KMS-11 (cell line): ENCODE results near the gene TPO.

ENCODE experiments used
- H2AFZ ChIP-seq: fragments of 200-600 bp; sonication (generic); 2 replicates; pipeline ENCODE4 v1.6.1; 2016; ENCODE audit warnings: antibody characterized with exemption, mixed run types, low read depth
- H3K27ac ChIP-seq: fragments of 200-600 bp; sonication (generic); 2 replicates; pipeline ENCODE4 v1.6.1; 2016; ENCODE audit warnings: mild to moderate bottlenecking, mixed run types
- H3K27me3 ChIP-seq: fragments of 200-600 bp; sonication (generic); 2 replicates; pipeline ENCODE4 v1.6.1; 2017; ENCODE audit warnings: mild to moderate bottlenecking, low read depth, mixed run types, moderate library complexity; ENCODE audit not compliant: insufficient read depth
- H3K36me3 ChIP-seq: fragments of 200-600 bp; sonication (generic); 2 replicates; pipeline ENCODE4 v1.6.1; 2017; ENCODE audit warnings: mild to moderate bottlenecking, mixed run types; ENCODE audit not compliant: insufficient read depth
- H3K4me1 ChIP-seq: fragments of 200-600 bp; sonication (generic); 2 replicates; pipeline ENCODE4 v1.6.1; 2016; ENCODE audit warnings: mild to moderate bottlenecking, low read depth, mixed run types; ENCODE audit not compliant: poor library complexity, severe bottlenecking
- H3K4me2 ChIP-seq: fragments of 200-600 bp; sonication (generic); 2 replicates; pipeline ENCODE4 v1.7.0; 2016; ENCODE audit warnings: mild to moderate bottlenecking, mixed run types
- H3K4me3 ChIP-seq: fragments of 200-600 bp; sonication (generic); IDR thresholded peaks from 2 replicates; pipeline ENCODE4 v1.6.1; 2017; ENCODE audit warnings: low read depth, low read length, mixed read lengths; ENCODE audit not compliant: insufficient read depth
- H3K79me2 ChIP-seq: fragments of 200-600 bp; sonication (generic); 2 replicates; pipeline ENCODE4 v1.6.1; 2016; ENCODE audit warnings: low read depth, mixed run types; ENCODE audit not compliant: insufficient read depth
- H3K9ac ChIP-seq: fragments of 200-600 bp; sonication (generic); 2 replicates; pipeline ENCODE4 v1.6.1; 2016; ENCODE audit warnings: mild to moderate bottlenecking, mixed run types
- H4K20me1 ChIP-seq: fragments of 200-600 bp; sonication (generic); 2 replicates; pipeline ENCODE4 v1.6.1; 2016; ENCODE audit warnings: mild to moderate bottlenecking, mixed run types; ENCODE audit not compliant: insufficient read depth
- TF ChIP-seq, protein P1 (sequence below): fragments of 200-600 bp; sonication (generic); conservative IDR thresholded peaks from 2 replicates; pipeline ENCODE4 v1.6.1; 2017; ENCODE audit warnings: low read depth, mild to moderate bottlenecking, antibody characterized with exemption, low read length, moderate library complexity, mixed read lengths

Gene TPO

DNA sequence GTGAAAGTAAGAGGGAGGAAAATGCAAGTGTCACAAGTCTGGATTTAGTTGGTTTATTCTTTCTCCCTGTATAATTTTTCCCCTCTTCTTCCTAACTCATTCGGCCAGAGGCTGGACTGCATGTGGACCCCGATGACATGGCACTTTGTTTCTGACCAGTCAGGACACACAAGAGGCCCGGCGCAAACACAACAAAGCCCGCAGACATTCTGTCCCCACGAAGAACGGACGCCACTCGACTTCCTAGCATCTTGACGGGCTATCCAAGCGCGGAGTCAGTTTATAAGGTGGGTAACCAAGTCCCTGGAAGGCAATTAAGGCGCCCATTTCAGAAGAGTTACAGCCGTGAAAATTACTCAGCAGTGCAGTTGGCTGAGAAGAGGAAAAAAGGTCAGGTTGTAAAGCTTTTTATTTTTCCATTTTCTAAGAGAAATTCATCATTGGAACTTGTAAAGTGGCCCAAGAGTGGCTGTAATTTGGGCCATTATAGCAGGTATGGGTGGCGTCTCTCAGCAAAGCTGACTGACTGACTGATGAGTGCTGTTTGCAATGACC, at the start of gene TPO:
TPO (plus strand) TSS at position 308 of the 555 bp plus-strand sequence. CDS start 946 bp downstream, outside the sequence.
- Histone ChIP-seq H2AFZ (no peak within 1 kb of the TSS), H3K27ac (no peak within 1 kb of the TSS), H3K4me1 (no peaks in the 10 kb centered on the region), H3K27me3 (no peaks in the 10 kb centered on the region), H3K79me2 (no peaks in the 10 kb centered on the region), H3K36me3 (no peaks in the 10 kb centered on the region), H4K20me1 (no peaks in the 10 kb centered on the region), H3K9ac (no peak within 1 kb of the TSS), H3K4me2 (no peak within 1 kb of the TSS), H3K4me3 (no peak within 1 kb of the TSS)
- TF ChIP-seq, protein P1, sequence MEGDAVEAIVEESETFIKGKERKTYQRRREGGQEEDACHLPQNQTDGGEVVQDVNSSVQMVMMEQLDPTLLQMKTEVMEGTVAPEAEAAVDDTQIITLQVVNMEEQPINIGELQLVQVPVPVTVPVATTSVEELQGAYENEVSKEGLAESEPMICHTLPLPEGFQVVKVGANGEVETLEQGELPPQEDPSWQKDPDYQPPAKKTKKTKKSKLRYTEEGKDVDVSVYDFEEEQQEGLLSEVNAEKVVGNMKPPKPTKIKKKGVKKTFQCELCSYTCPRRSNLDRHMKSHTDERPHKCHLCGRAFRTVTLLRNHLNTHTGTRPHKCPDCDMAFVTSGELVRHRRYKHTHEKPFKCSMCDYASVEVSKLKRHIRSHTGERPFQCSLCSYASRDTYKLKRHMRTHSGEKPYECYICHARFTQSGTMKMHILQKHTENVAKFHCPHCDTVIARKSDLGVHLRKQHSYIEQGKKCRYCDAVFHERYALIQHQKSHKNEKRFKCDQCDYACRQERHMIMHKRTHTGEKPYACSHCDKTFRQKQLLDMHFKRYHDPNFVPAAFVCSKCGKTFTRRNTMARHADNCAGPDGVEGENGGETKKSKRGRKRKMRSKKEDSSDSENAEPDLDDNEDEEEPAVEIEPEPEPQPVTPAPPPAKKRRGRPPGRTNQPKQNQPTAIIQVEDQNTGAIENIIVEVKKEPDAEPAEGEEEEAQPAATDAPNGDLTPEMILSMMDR = no peak

DNA sequence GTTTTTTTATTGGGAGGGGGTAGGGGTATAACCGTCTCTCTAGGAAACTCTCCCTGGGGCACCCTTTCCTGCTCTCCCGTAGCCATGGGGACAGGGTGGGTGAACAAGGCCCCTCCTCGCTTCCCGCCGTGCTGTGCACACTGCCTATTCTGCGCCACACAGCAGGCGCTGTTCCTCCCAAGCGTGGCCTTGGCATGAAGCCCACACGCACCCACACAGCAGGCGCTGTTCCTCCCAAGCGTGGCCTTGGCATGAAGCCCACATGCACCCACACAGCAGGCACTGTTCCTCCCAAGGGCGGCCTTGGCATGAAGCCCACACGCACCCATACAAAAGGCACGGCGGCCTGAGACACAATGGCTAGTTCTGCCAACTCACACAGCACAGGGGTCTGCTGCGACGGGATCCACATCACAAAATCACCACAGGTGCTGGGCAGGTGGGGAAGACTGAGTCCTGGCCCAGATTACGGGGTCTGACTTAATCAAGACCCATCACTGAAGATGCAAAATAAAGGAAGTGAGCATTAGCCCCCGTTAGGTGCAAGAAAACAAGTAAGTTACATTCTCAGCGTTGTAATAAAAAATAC, 46.6 kb upstream of the TPO start:
- no peaks in the 10 kb centered on the region for H4K20me1 ChIP-seq
- H3K27me3 ChIP-seq = no peaks in the 10 kb centered on the region
- H3K4me2 ChIP-seq = no peak overlapping the region
- H3K79me2 ChIP-seq = no peaks in the 10 kb centered on the region
- no peak overlapping the region for H3K27ac ChIP-seq
- no peak overlapping the region for H2AFZ ChIP-seq
- H3K4me1 ChIP-seq = no peaks in the 10 kb centered on the region
- H3K9ac ChIP-seq = no peak overlapping the region
- no peak overlapping the region for H3K4me3 ChIP-seq
- TF ChIP-seq, protein P1 = no peak
- H3K36me3 ChIP-seq = no peaks in the 10 kb centered on the region

DNA sequence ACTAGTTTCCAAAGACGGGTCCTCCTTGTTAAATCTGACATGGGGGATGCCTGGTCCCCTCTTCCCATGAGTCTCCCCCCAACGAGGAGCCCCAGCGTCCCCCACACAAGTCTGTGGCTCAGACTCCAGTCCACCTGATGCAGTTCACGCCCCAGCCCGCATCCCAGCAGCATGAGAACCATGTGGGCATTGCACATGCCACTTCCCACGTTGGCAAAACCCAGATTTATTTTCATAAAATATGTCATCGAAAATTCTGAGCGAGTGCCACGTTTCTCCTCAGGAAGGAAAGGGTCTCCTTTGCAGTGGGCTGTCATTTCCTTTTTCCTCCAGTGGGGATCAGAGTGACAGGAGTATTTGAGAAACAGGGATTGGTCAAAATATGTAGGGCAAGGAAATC, 45.7 kb upstream of the TPO start:
- TF ChIP-seq, protein P1 = no peak
- no peak overlapping the region for H3K4me3 ChIP-seq
- no peaks in the 10 kb centered on the region for H3K36me3 ChIP-seq
- H3K27ac ChIP-seq = no peak overlapping the region
- no peak overlapping the region for H3K4me2 ChIP-seq
- H2AFZ ChIP-seq = no peak overlapping the region
- H3K27me3 ChIP-seq = no peaks in the 10 kb centered on the region
- H3K79me2 ChIP-seq = no peaks in the 10 kb centered on the region
- H3K4me1 ChIP-seq = no peaks in the 10 kb centered on the region
- no peak overlapping the region for H3K9ac ChIP-seq
- no peaks in the 10 kb centered on the region for H4K20me1 ChIP-seq

DNA sequence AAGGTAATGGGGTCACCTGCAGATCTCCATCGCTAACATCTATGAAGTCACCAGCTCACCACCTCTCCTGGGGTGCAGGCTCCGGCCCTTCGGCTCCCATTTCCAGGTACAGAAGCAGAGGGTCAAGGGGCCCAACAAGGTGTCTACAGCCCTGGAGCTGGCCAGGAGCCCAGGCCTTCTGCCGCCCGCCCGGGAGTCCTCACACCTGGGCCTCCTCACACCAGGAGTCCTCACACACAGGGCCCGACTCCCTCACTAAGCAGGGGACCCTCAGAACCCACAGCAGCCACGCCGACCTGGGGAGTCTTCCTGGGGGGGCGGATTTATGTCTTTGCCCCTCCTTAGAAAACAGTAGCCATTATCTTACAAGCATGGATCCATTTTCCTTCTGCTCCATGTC, 43.4 kb upstream of the TPO start:
- Histone ChIP-seq H3K4me1 (no peaks in the 10 kb centered on the region), H3K36me3 (no peaks in the 10 kb centered on the region), H3K79me2 (no peaks in the 10 kb centered on the region), H3K4me3 (no peak overlapping the region), H4K20me1 (no peaks in the 10 kb centered on the region), H3K9ac (no peak overlapping the region), H3K27me3 (no peaks in the 10 kb centered on the region), H3K27ac (no peak overlapping the region), H3K4me2 (no peak overlapping the region), H2AFZ (no peak overlapping the region)
- TF ChIP-seq, protein P1 = no peak
